ENCODE data around the gene ZBTB3. TPM values are rescaled to one million over a fixed set of nuclear protein-coding genes. Genes with fewer than 3 reads are reported as not detected.

Gene ZBTB3
- total RNA-seq, 3 donors from 2014 or later (not counting 1 experiment from before 2014, with no cell fraction given), result 5.4 to 9.6 (median 8.8) TPM

GRCh38 chr11:62725646-62726045, 28.3 kb downstream of the ZBTB3 start:
- Histone ChIP-seq H3K9me3 (ENCODE audit: control insufficient read depth, insufficient read depth, low read length) (no peaks in the 10 kb centered on the region), H3K27ac (ENCODE audit: low read length) (peak overlapping the region; percentile 77), H3K4me1 (ENCODE audit: control insufficient read depth, insufficient read depth, low read length) (peaks cover 40% of the 10 kb centered on the region), H3K36me3 (ENCODE audit: control insufficient read depth, insufficient read depth, low read length) (peaks cover 43% of the 10 kb centered on the region), H3K27me3 (ENCODE audit: control insufficient read depth, insufficient read depth, low read length) (no peaks in the 10 kb centered on the region), H3K4me3 (ENCODE audit: low read length) (peak overlapping the region; percentile 91)
- DNase-seq (no peak), ATAC-seq (no peak)
- Mint-ChIP-seq H3K9me3 (no peaks in the 10 kb centered on the region), H3K4me1 (peaks cover 55 to 60% of the 10 kb centered on the region in 2 donors), H3K36me3 (peaks cover 31% of the 10 kb centered on the region), H3K4me3 (peak overlapping the region; percentile 98), H3K27ac (peak overlapping the region; percentile 99), H3K27me3 (ENCODE audit: low read depth in 2 of 2) (no peaks in the 10 kb centered on the region)
- TF ChIP-seq, protein P1, sequence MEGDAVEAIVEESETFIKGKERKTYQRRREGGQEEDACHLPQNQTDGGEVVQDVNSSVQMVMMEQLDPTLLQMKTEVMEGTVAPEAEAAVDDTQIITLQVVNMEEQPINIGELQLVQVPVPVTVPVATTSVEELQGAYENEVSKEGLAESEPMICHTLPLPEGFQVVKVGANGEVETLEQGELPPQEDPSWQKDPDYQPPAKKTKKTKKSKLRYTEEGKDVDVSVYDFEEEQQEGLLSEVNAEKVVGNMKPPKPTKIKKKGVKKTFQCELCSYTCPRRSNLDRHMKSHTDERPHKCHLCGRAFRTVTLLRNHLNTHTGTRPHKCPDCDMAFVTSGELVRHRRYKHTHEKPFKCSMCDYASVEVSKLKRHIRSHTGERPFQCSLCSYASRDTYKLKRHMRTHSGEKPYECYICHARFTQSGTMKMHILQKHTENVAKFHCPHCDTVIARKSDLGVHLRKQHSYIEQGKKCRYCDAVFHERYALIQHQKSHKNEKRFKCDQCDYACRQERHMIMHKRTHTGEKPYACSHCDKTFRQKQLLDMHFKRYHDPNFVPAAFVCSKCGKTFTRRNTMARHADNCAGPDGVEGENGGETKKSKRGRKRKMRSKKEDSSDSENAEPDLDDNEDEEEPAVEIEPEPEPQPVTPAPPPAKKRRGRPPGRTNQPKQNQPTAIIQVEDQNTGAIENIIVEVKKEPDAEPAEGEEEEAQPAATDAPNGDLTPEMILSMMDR (IDR thresholded peaks at IDR 0.05), result no peak
- 0% methylated on average over 7 of the region's 7 CpGs for WGBS (ENCODE audit: insufficient coverage)
- intact Hi-C loops (cut with micrococcal nuclease), result loop anchor here (2.0 to 5.0 kb wide), 2 partner anchors 58 to 107 kb away; partner anchors contain the start of genes C11orf98, CSKMT, STX5 and TEX54

- peaks cover 26% of the 10 kb centered on the region for H3K4me1 ChIP-seq (ENCODE audit: control insufficient read depth, insufficient read depth, low read length)
- H3K4me1 Mint-ChIP-seq, result peaks cover 55 to 64% of the 10 kb centered on the region in 2 donors
- no peak for DNase-seq
- no peaks in the 10 kb centered on the region for H3K9me3 ChIP-seq (ENCODE audit: control insufficient read depth, insufficient read depth, low read length)
- TF ChIP-seq, protein P1 (IDR thresholded peaks at IDR 0.05), result no peak
- no peaks in the 10 kb centered on the region for H3K9me3 Mint-ChIP-seq
- H3K27ac ChIP-seq (ENCODE audit: low read length), result no peak overlapping the region
- H3K36me3 Mint-ChIP-seq, result peaks cover 41% of the 10 kb centered on the region
- H3K27me3 Mint-ChIP-seq (ENCODE audit: low read depth in 2 of 2), result no peaks in the 10 kb centered on the region
- no peaks in the 10 kb centered on the region for H3K27me3 ChIP-seq (ENCODE audit: control insufficient read depth, insufficient read depth, low read length)
- H3K4me3 ChIP-seq (ENCODE audit: low read length), result no peak overlapping the region
- H3K4me3 Mint-ChIP-seq, result peak overlapping the region; percentile 98
- peaks cover 54% of the 10 kb centered on the region for H3K36me3 ChIP-seq (ENCODE audit: control insufficient read depth, insufficient read depth, low read length)
- peak overlapping the region; percentile 99 for H3K27ac Mint-ChIP-seq
- 87% methylated on average over 8 of the region's 8 CpGs for WGBS (ENCODE audit: insufficient coverage)
- intact Hi-C loops (cut with micrococcal nuclease), result no loop called here
- no peak for ATAC-seq
Measured at GRCh38 chr11:62724171-62724570, 29.8 kb downstream of the ZBTB3 start.

GRCh38 chr11:62721994-62722393, 32.0 kb downstream of the ZBTB3 start:
- peaks cover 39 to 43% of the 10 kb centered on the region in 2 donors for H3K4me1 Mint-ChIP-seq
- no peak overlapping the region for H3K4me3 ChIP-seq (ENCODE audit: low read length)
- no peak overlapping the region for H3K27ac ChIP-seq (ENCODE audit: low read length)
- DNase-seq (no peak), ATAC-seq (no peak)
- TF ChIP-seq, protein P1 (IDR thresholded peaks at IDR 0.05), result no peak
- H3K9me3 ChIP-seq (ENCODE audit: control insufficient read depth, insufficient read depth, low read length), result no peaks in the 10 kb centered on the region
- no peaks in the 10 kb centered on the region for H3K27me3 Mint-ChIP-seq (ENCODE audit: low read depth in 2 of 2)
- no peaks in the 10 kb centered on the region for H3K9me3 Mint-ChIP-seq
- H3K27me3 ChIP-seq (ENCODE audit: control insufficient read depth, insufficient read depth, low read length), result no peaks in the 10 kb centered on the region
- H3K4me3 Mint-ChIP-seq, result no peak overlapping the region
- peaks cover 41% of the 10 kb centered on the region for H3K36me3 Mint-ChIP-seq
- intact Hi-C loops (cut with micrococcal nuclease), result no loop called here
- H3K36me3 ChIP-seq (ENCODE audit: control insufficient read depth, insufficient read depth, low read length), result peaks cover 72% of the 10 kb centered on the region
- 98% methylated on average over 7 of the region's 7 CpGs for WGBS (ENCODE audit: insufficient coverage)
- peak overlapping the region in 1 of 2 donors; percentile 27 for H3K27ac Mint-ChIP-seq
- H3K4me1 ChIP-seq (ENCODE audit: control insufficient read depth, insufficient read depth, low read length), result peaks cover 20% of the 10 kb centered on the region

All from natural killer cell (primary cell).